ENCODE results near the gene ICAM2. TPM values are rescaled to one million over a fixed set of nuclear protein-coding genes. Genes with fewer than 3 reads are reported as not detected.
A peak's percentile ranks its signal among the peaks of the same experiment; 100 is the strongest.

Gene ICAM2
- total RNA-seq, 4 donors from 2014 or later, result 18.0 to 95.1 (median 36.3) TPM

DNA sequence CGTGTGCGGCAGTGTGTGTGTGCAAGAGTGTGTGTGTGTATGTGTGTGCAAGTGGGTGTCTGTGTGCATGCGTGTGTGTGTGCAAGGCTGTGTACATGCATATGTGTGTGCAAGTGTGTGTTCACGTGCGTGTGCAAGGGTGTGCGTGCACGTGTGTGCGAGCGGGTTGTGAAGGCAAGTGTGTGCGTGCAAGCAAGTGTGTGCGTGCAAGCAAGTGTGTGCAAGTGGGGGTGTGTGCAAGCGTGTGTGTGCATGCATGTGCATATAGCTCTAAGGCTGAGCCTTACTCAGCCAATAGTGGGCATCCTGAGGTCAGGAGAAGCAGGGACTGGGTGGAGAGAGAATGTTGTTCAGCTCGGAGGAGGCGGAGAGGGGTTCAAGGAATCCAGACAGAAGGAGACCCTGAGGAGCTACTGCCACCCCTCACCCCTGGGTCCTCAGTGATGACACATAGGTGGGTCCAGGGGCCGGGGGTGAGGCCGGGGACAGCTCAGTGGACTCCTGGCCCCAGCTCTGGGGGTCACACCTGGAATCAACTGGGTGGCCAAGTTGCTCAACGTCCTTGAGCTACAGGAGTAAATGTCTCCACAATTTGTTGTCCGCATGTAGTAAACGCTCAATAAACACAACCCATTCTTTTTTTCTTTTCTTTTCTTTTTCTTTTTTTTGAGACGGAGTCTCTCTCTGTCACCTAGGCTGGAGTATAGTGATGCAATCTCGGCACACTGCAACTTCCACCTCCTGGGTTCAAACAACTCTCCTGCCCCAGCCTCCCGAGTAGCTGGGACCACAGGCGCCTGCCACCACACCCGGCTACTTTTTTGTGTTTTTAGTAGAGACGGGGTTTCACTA is 20.5 kb downstream of the ICAM2 start:
- H3K4me1 ChIP-seq, result peaks cover 0 to 19% (median 14%) of the 10 kb centered on the region in 4 donors
- H3K4me3 ChIP-seq, result no peak overlapping the region
- TF ChIP-seq, protein P1, sequence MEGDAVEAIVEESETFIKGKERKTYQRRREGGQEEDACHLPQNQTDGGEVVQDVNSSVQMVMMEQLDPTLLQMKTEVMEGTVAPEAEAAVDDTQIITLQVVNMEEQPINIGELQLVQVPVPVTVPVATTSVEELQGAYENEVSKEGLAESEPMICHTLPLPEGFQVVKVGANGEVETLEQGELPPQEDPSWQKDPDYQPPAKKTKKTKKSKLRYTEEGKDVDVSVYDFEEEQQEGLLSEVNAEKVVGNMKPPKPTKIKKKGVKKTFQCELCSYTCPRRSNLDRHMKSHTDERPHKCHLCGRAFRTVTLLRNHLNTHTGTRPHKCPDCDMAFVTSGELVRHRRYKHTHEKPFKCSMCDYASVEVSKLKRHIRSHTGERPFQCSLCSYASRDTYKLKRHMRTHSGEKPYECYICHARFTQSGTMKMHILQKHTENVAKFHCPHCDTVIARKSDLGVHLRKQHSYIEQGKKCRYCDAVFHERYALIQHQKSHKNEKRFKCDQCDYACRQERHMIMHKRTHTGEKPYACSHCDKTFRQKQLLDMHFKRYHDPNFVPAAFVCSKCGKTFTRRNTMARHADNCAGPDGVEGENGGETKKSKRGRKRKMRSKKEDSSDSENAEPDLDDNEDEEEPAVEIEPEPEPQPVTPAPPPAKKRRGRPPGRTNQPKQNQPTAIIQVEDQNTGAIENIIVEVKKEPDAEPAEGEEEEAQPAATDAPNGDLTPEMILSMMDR (IDR thresholded peaks at IDR 0.05), result no peak
- no peak for TF ChIP-seq EP300 (IDR thresholded peaks at IDR 0.05)
- no peak for TF ChIP-seq POLR2A (IDR thresholded peaks at IDR 0.05)
- H3K9me3 ChIP-seq, result no peaks in the 10 kb centered on the region
- no peak for DNase-seq (ENCODE audit: low spot score in 2 of 2)
- peaks cover 0 to 53% of the 10 kb centered on the region in 2 donors for H3K27me3 ChIP-seq
- no peaks in the 10 kb centered on the region for H3K36me3 ChIP-seq
- H3K27ac ChIP-seq, result no peak overlapping the region
- WGBS, 2 donors, result 82 to 88% methylated on average over 25 of the region's 25 CpGs

DNA sequence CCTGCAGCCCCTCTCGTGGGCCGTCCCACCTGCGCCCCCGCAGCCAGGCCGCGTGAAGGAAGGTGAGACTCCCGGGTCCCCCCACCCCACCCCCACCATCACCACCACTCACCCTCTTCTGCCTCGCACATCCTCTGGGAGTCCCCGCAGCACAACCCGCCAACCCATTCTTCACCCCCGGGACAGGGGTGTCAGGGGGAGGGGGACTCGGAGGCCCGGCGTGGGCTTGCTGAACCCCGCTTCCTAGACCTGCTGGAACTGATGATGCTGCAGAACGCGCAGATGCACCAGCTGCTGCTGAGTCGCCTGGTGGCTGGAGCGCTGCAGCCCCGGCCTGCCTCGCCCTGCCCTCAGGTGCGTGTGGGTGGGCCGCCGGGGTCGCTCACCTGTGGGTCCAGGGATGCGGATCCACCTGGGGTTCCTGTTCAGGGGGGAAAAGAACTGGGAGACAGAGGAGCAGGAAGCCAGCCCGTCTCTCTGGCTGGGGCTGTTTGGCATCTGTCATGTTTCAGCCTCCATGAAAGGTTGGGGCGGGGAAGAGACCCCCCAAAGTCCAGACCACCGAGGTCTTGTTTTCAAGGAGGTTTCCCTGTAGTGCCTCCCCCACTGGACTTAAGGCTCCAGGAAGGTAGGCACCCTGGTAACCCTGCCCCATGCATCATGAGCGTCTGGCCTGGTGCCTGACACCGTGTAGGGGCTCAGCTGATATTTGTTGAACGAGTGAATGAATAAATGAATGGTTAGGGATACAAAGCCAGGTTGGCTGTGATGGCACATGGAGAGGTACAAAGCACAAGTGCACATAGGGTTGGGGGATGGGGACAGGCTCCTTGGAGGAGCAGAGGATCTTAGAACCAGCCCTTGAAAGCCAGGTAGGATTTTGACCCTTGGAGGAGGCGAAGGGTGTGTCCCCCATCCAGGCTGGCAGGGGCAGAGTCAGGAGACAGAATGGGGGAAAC is 21.4 kb downstream of the ICAM2 start:
- peak overlapping the region in 1 of 4 donors; percentile 33 for H3K27ac ChIP-seq

DNA sequence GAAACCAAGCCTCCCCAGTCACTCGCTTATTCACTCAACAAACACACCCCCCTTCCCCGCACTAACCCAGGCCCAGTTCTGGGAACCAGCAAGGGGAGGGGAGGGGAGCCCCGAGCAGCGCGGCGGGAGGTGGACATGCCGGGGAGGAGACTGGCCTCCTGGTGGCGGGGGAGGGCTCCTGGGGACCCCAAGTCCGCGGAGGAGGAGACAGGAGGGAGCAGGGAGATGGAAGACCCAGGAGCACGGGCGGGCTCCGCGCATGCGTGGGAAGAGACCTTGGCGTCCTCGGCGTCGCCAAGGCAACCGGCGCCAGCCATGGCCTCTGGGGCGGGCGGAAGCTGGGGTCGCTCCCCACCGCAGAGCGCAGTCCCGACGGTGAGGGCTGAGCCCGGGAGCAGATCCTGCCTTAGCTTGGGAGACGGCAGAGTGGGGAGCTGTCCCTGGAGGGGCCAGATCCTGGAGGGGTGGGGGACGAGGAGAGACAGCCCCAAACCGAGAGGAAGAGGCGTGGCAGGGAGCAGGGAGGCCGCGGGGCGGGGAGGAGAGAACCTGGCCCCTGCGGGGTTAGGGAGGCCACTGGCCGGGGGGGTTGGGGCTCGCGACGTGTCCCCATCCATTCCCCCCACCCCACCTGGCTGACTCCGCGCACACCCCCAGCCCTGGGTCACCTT is 22.2 kb downstream of the ICAM2 start, which contains the start of gene PRR29:
TSS of gene PRR29 (plus strand) at position 302 of the 671 bp plus-strand sequence. CDS start at position 316, 14 bp downstream.
- TF ChIP-seq POLR2A (IDR thresholded peaks at IDR 0.05) (no peak), EP300 (IDR thresholded peaks at IDR 0.05) (no peak)
- TF ChIP-seq, protein P1 (IDR thresholded peaks at IDR 0.05), result no peak
- Histone ChIP-seq H3K9me3 (no peaks in the 10 kb centered on the region), H3K4me3 (peak within 1 kb of the TSS; percentile 28 to 54 (median 51)), H3K27ac (peak within 1 kb of the TSS in 1 of 4 donors; percentile 33), H3K27me3 (peaks cover 0 to 53% of the 10 kb centered on the region in 2 donors), H3K4me1 (peaks cover 0 to 19% (median 14%) of the 10 kb centered on the region in 4 donors), H3K36me3 (no peaks in the 10 kb centered on the region)
- DNase-seq (ENCODE audit: low spot score in 2 of 2), result no peak
- WGBS, 2 donors, result 2 to 3% methylated on average over 22 to 35 of the region's 43 CpGs

More for the DNA sequence above, 21.4 kb downstream of the ICAM2 start:
- H3K36me3 ChIP-seq, result no peaks in the 10 kb centered on the region
- H3K4me3 ChIP-seq, result peak overlapping the region; percentile 28 to 54 (median 51)
- TF ChIP-seq, protein P1 (IDR thresholded peaks at IDR 0.05), result no peak
- TF ChIP-seq EP300 (IDR thresholded peaks at IDR 0.05) (no peak), POLR2A (IDR thresholded peaks at IDR 0.05) (no peak)
- H3K27me3 ChIP-seq, result peaks cover 0 to 53% of the 10 kb centered on the region in 2 donors
- DNase-seq (ENCODE audit: low spot score in 2 of 2), result no peak
- WGBS, 2 donors, result 30 to 47% methylated on average over 18 to 27 of the region's 33 CpGs
- peaks cover 0 to 19% (median 14%) of the 10 kb centered on the region in 4 donors for H3K4me1 ChIP-seq
- H3K9me3 ChIP-seq, result no peaks in the 10 kb centered on the region

DNA sequence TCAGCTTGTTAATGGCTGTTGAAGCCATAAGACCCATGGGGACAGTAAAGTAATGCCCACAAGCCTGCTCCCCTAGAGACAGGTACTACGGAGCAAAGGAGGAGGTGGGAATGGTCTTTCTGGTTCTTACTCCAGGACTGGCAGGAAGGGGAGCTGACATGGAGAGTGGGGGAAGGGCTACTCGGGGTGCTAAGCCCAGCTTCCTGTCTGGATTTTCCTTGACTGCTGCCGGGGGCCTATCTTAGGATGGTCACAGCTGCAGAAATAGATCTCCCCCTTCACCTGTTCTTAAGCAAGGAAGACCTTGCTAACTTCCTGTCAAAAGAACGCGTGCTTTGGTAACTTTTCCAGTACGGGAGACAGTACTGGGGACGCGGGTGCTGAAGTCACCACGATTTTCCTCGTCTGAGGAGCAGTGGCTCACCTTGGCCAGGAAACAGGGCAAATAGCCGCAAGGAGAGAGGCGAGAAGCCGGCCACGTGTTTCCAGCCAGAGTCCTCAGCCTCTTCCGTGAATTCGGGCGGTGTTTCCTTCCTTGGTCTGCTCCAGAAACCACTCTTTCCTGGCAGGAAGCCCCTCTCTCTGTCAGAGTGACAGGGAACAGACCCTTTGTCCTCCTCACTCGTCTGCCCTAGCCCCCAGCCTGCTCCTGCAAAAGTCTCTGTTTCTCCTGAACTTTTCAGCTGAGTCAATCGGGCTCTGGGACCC is 22.9 kb downstream of the ICAM2 start:
- Histone ChIP-seq H3K4me1 (peaks cover 0 to 19% (median 14%) of the 10 kb centered on the region in 4 donors), H3K9me3 (no peaks in the 10 kb centered on the region), H3K27ac (peak overlapping the region in 1 of 4 donors; percentile 33), H3K4me3 (peak overlapping the region; percentile 28 to 54 (median 51)), H3K36me3 (no peaks in the 10 kb centered on the region), H3K27me3 (peaks cover 0 to 56% of the 10 kb centered on the region in 2 donors)
- no peak for DNase-seq (ENCODE audit: low spot score in 2 of 2)
- no peak for TF ChIP-seq POLR2A (IDR thresholded peaks at IDR 0.05)
- TF ChIP-seq EP300 (IDR thresholded peaks at IDR 0.05), result no peak
- TF ChIP-seq, protein P1 (IDR thresholded peaks at IDR 0.05), result no peak
- 13 to 27% methylated on average over 19 of the region's 19 CpGs for WGBS, 2 donors

Measured in tibial nerve (tissue), 4 donors.